GM12878 (cell line): ENCODE results near the gene SETBP1. TPM values are rescaled to one million over a fixed set of nuclear protein-coding genes. Genes with fewer than 3 reads are reported as not detected.

Experiments used
- ATAC-seq: fragments of 200-7000 bp; cut with Tn5 transposase; 3 replicates; pipeline ENCODE4 v1.9.1; 2020; ENCODE audit warnings: mild to moderate bottlenecking, moderate library complexity
- BruUV-seq: library from RNA; stranded (reverse); fragments of 400-500 nt; replicated peaks from 2 replicates; lab custom pipeline; 2021; lab: Mats Ljungman, UMichigan
- CTCF ChIA-PET: fragments of 300-600 bp; sonication (Branson Sonifier 250); formaldehyde crosslinking; extraction: SDS; loops from one replicate; lab custom pipeline; 2021; ENCODE audit warnings: inconsistent platforms; lab: Yijun Ruan, JAX
- POLR2A ChIA-PET: fragments of 350-600 bp; formaldehyde crosslinking; extraction: SDS; loops from one replicate; lab custom pipeline; 2021; ENCODE audit warnings: inconsistent platforms; lab: Charles Lee
- RAD21 ChIA-PET: fragments of 300-600 bp; sonication (Branson Sonifier 250); formaldehyde crosslinking; loops from one replicate; lab custom pipeline; 2023; ENCODE audit warnings: antibody characterized with exemption; ENCODE audit not compliant: unreplicated experiment; lab: Charles Lee
- SMC1A ChIA-PET: fragments of 300-600 bp; sonication (Branson Sonifier 250); formaldehyde crosslinking; loops from one replicate; lab custom pipeline; 2023; ENCODE audit not compliant: unreplicated experiment, uncharacterized antibody; lab: Charles Lee
- DNase-seq: peaks from one replicate; pipeline ENCODE4 v3.0.0-alpha.2; 2011; ENCODE audit warnings: low read depth, low spot score
- FAIRE-seq: peaks from 3 replicates; lab custom pipeline; 2011; peaks lifted over from hg19 to GRCh38; lab: Jason Lieb, UNC
- H2AFZ ChIP-seq: 2 replicates; pipeline ENCODE4 v1.6.0; 2011; ENCODE audit warnings: low read depth, low read length, control low read depth; ENCODE audit not compliant: control insufficient read depth
- H3K27ac ChIP-seq: 2 replicates; pipeline ENCODE4 v1.5.1; 2011; ENCODE audit warnings: control low read depth; ENCODE audit not compliant: control insufficient read depth, insufficient read depth
- H3K27me3 ChIP-seq, 2 experiments: replicated peaks in 1 of 2; 2 replicates each; pipeline versions ENCODE4 v1.6.0 to v1.6.1; 2011; ENCODE audit warnings: low read length in 1 of 2; ENCODE audit not compliant: control insufficient read depth in 2 of 2, insufficient read depth in 2 of 2
- H3K36me3 ChIP-seq, 2 experiments: 2 replicates each; pipeline ENCODE4 v1.5.1; 2011; ENCODE audit warnings: low read length in 1 of 2; ENCODE audit not compliant: control insufficient read depth in 2 of 2, insufficient read depth in 2 of 2
- H3K4me1 ChIP-seq: 2 replicates; pipeline ENCODE4 v1.6.1; 2011; ENCODE audit warnings: mild to moderate bottlenecking, low read length, moderate library complexity, mixed read lengths; ENCODE audit not compliant: control insufficient read depth, insufficient read depth
- H3K4me2 ChIP-seq: 2 replicates; pipeline ENCODE4 v1.6.0; 2011; ENCODE audit warnings: control low read depth; ENCODE audit not compliant: control insufficient read depth, insufficient read depth
- H3K4me3 ChIP-seq: fragments of 200-600 bp; sonication (generic); 2 replicates; pipeline ENCODE4 v1.5.1; 2016
- H3K79me2 ChIP-seq: 2 replicates; pipeline ENCODE4 v1.6.0; 2011; ENCODE audit warnings: low read length; ENCODE audit not compliant: control insufficient read depth, insufficient read depth
- H3K9ac ChIP-seq: 2 replicates; pipeline ENCODE4 v1.8.0; 2011; ENCODE audit warnings: low read length, control low read depth, mixed read lengths; ENCODE audit not compliant: control insufficient read depth, insufficient read depth
- H3K9me3 ChIP-seq: replicated peaks from 3 replicates; pipeline ENCODE4 v1.5.1; 2011; ENCODE audit warnings: mild to moderate bottlenecking, low read length; ENCODE audit not compliant: control insufficient read depth, insufficient read depth
- H4K20me1 ChIP-seq: 2 replicates; pipeline ENCODE4 v1.6.0; 2011; ENCODE audit not compliant: control insufficient read depth, insufficient read depth
- EED ChIP-seq: sonication (generic); IDR thresholded peaks from 2 replicates; pipeline ENCODE4 v1.6.1; 2016; ENCODE audit warnings: antibody characterized with exemption, low read depth
- EZH2 ChIP-seq: IDR thresholded peaks from 2 replicates; pipeline ENCODE4 v1.6.1; 2012; ENCODE audit warnings: low read depth, mild to moderate bottlenecking, control low read depth, inconsistent platforms, low read length, borderline replicate concordance; ENCODE audit not compliant: control insufficient read depth
- RAD51 ChIP-seq: fragments of 450-650 bp; IDR thresholded peaks from 2 replicates; pipeline ENCODE4 v1.6.1; 2016; ENCODE audit warnings: moderate library complexity, mild to moderate bottlenecking, inconsistent platforms
- SRF ChIP-seq, 2 experiments: IDR thresholded peaks; 2 replicates each; pipeline ENCODE4 v1.6.1; 2011; ENCODE audit warnings: low read depth in 2 of 2, low read length in 2 of 2, mild to moderate bottlenecking in 1 of 2, moderate library complexity in 1 of 2
- TAF1 ChIP-seq: IDR thresholded peaks from 2 replicates; pipeline ENCODE4 v1.6.1; 2011; ENCODE audit warnings: mild to moderate bottlenecking, low read depth, low read length, borderline replicate concordance
- WGBS: methylation state at CpG from one replicate; pipeline ENCODE4 v1.1.6; 2016; ENCODE audit warnings: low lambda C conversion rate; ENCODE audit not compliant: insufficient replicate concordance, insufficient coverage; ENCODE audit errors: missing lambda C conversion rate; 5-methylcytosine and 5-hydroxymethylcytosine counted together
- in situ Hi-C: fragments of 300-500 bp; cut with MboI; formaldehyde crosslinking; loops from 9 replicates; pipeline ENCODE4 v1.14.3; 2018; ENCODE audit warnings: mixed read lengths
- intact Hi-C: fragments of 100-400 bp; cut with micrococcal nuclease; formaldehyde crosslinking; loops from one replicate; pipeline ENCODE4 v1.14.2; 2022; ENCODE audit not compliant: unreplicated experiment
- polyA plus RNA-seq, 11 experiments: library from polyadenylated mRNA; depleted of rRNA in 4 of 11; unstranded in 6 of 11; stranded (reverse) in 5 of 11; fragments of >200 nt; fragmentation: Nextera tagmentation in 4 of 11; fragmentation: Illumina TruSeq in 1 of 11; extraction: Ambion mirVana in 4 of 11; extraction: Trizol in 1 of 11; gene quantifications; 1 replicate in 1 of 11; 2 replicates in 10 of 11; pipeline versions ENCODE4 v1.2.1 to v1.2.3, GENCODE V29; 2011 to 2016; ENCODE audit warnings: inconsistent platforms in 2 of 11, missing spikeins in 2 of 11, low read depth in 1 of 11
- total RNA-seq, 4 experiments: library from RNA; depleted of rRNA in 3 of 4; stranded (reverse); fragments of >200 nt in 3 of 4; fragmentation: Illumina TruSeq in 1 of 4; extraction: Trizol in 1 of 4; gene quantifications; 2 replicates each; pipeline versions ENCODE4 v1.2.1 to v1.2.3, GENCODE V29; 2013 to 2021
- TF ChIP-seq, protein P1 (sequence below): IDR thresholded peaks from 2 replicates; pipeline ENCODE4 v1.6.1; 2011; ENCODE audit warnings: low read depth, mild to moderate bottlenecking, low read length, moderate library complexity, borderline replicate concordance; ENCODE audit errors: extremely low read depth

SETBP1 gene
- total and polyA plus RNA-seq, 10 of the 15 experiments (the other 5 are each of a cell fraction or from before 2014, with no cell fraction given) = 0.99 to 29.7 (median 8.3) TPM

DNA sequence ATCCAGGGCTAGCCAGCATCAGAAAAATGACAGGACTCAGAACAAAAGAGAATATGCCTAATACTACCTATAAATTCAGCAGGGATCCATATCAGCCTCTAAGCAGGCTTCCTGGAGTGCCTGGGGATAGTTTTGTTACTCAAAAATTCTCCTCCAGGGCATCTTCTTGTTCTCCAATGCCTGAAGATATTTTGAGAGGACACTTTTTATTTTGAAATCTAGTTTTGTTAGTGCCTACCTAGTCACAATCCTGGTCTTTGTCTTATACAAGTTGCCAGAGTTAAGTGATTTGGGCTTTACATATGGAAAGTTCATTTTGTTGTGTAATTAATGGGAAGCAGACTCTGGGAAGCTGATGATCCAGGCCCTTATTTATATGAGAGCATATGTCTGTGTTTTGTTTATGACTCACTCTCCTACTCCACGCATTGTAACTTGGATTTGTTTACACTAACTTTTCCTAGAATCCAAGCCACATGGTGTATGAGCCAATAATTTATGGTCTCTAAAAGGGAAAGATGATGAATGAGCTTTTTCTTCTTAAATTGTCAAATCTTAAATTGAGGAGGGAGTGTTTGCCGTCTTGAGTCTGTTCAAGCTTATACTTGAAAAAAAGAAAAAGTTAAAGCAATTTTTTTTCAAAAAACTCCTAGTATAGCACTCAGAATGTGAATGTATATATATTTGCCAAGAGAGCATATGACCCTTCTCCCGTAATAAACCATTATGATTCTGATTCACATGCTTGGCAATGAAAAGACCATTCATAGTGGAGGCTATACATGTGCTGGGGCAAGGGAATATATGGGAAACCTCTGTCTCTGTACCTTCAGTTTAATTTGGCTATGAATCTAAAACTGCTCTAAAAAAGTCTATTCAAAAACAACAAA lies 370.3 kb downstream of the SETBP1 start:
- CTCF ChIA-PET = no interaction called here
- no peak overlapping the region for H2AFZ ChIP-seq
- DNase-seq (no peak), ATAC-seq (no peak), FAIRE-seq (no peak)
- no peaks in the 10 kb centered on the region for H3K9me3 ChIP-seq
- no peak for TF ChIP-seq TAF1
- no peak for TF ChIP-seq SRF (IDR thresholded peaks at IDR 0.05; ENCODE audit: low read depth in 2 of 2, low read length in 2 of 2)
- TF ChIP-seq, protein P1, sequence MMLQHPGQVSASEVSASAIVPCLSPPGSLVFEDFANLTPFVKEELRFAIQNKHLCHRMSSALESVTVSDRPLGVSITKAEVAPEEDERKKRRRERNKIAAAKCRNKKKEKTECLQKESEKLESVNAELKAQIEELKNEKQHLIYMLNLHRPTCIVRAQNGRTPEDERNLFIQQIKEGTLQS = no peak
- WGBS = 83% methylated on average over 3 of the region's 3 CpGs
- no peaks in the 10 kb centered on the region for H3K27me3 ChIP-seq
- SMC1A ChIA-PET = interaction anchor here (0.6 to 1.1 kb wide), 2 partner anchors 15 to 483 kb away, joined by 3 read pairs; no protein-coding TSS in a partner anchor
- in situ Hi-C loops (no loop called here), intact Hi-C loops (no loop called here)
- H3K9ac ChIP-seq = no peak overlapping the region
- H3K79me2 ChIP-seq = no peaks in the 10 kb centered on the region
- H3K4me1 ChIP-seq = no peaks in the 10 kb centered on the region
- BruUV-seq = no TSS peak
- H4K20me1 ChIP-seq = no peaks in the 10 kb centered on the region
- no peaks in the 10 kb centered on the region for H3K36me3 ChIP-seq
- H3K4me2 ChIP-seq = no peak overlapping the region
- RAD21 ChIA-PET = no interaction called here
- H3K4me3 ChIP-seq = no peak overlapping the region
- POLR2A ChIA-PET = no interaction called here
- no peak overlapping the region for H3K27ac ChIP-seq

GRCh38 chr18:45054636-45055035 lies 373.9 kb downstream of the SETBP1 start:
- Histone ChIP-seq H3K4me2 (no peak overlapping the region), H3K27me3 (no peaks in the 10 kb centered on the region), H4K20me1 (no peaks in the 10 kb centered on the region), H3K9me3 (no peaks in the 10 kb centered on the region), H3K4me3 (no peak overlapping the region), H3K4me1 (no peaks in the 10 kb centered on the region), H2AFZ (no peak overlapping the region), H3K36me3 (no peaks in the 10 kb centered on the region), H3K79me2 (no peaks in the 10 kb centered on the region), H3K9ac (no peak overlapping the region), H3K27ac (no peak overlapping the region)
- in situ Hi-C loops = no loop called here
- CTCF ChIA-PET = no interaction called here
- RAD21 ChIA-PET = no interaction called here
- no peak for FAIRE-seq
- BruUV-seq = no TSS peak
- ATAC-seq = no peak
- SMC1A ChIA-PET = interaction anchor here (0.7 kb wide), 1 partner anchor 105 kb away, joined by 3 read pairs; no protein-coding TSS in a partner anchor
- TF ChIP-seq EED (no peak), RAD51 (no peak), EZH2 (no peak)
- no peak for DNase-seq
- POLR2A ChIA-PET = no interaction called here
- intact Hi-C loops = no loop called here
- 90% methylated on average over 3 of the region's 3 CpGs for WGBS
